Thyroid gland (tissue), 4 donors: ENCODE data around the gene TMEM201.
A peak's percentile ranks its signal among the peaks of the same experiment; 100 is the strongest.

ENCODE experiments used
- CTCF ChIP-seq, 6 experiments: fragments of 200-600 bp in 3 of 6; fragments of 450-650 bp in 3 of 6; sonication (generic) in 3 of 6; IDR thresholded peaks; one replicate each; pipeline ENCODE4 v1.5.1; 2016 to 2019; ENCODE audit warnings: antibody characterized with exemption in 6 of 6, mild to moderate bottlenecking in 2 of 6, inconsistent platforms in 1 of 6, moderate library complexity in 1 of 6
- POLR2A ChIP-seq, 2 donors: fragments of 450-650 bp; IDR thresholded peaks; one replicate each; pipeline ENCODE4 v1.6.1; 2017; ENCODE audit warnings: antibody characterized with exemption in 2 of 2, mild to moderate bottlenecking in 2 of 2, moderate library complexity in 1 of 2

- TF ChIP-seq CTCF (IDR thresholded peaks at IDR 0.05) (peak in 5 of 6 experiments; percentile 40 to 98 (median 83)), POLR2A (IDR thresholded peaks at IDR 0.05) (peak in 1 of 2 donors; percentile 76)
Measured at GRCh38 chr1:9588551-9589143, at the start of gene TMEM201.
